WTC11 (cell line): ENCODE measurements around the gene OR11H7.

Source experiments
- CREB1 ChIP-seq: sonication (generic); formaldehyde crosslinking; IDR thresholded peaks from 2 replicates; pipeline ENCODE4 v1.8.0; 2023; ENCODE audit warnings: mild to moderate bottlenecking, missing genetic modification reagents
- FOXK1 ChIP-seq: sonication (generic); formaldehyde crosslinking; IDR thresholded peaks from 2 replicates; pipeline ENCODE4 v1.8.0; 2022; ENCODE audit warnings: mild to moderate bottlenecking, moderate library complexity, missing genetic modification reagents
- IRF2 ChIP-seq: sonication (generic); formaldehyde crosslinking; IDR thresholded peaks from 2 replicates; pipeline ENCODE4 v1.8.0; 2022; ENCODE audit warnings: low read depth, missing genetic modification reagents, borderline replicate concordance
- SMAD3 ChIP-seq: sonication (generic); formaldehyde crosslinking; IDR thresholded peaks from 2 replicates; pipeline ENCODE4 v1.8.0; 2022; ENCODE audit warnings: missing genetic modification reagents, mild to moderate bottlenecking, borderline replicate concordance
- SP1 ChIP-seq: sonication (generic); formaldehyde crosslinking; conservative IDR thresholded peaks from 2 replicates; pipeline ENCODE4 v1.8.1; 2022; ENCODE audit warnings: missing genetic modification reagents
- TEAD4 ChIP-seq: sonication (generic); formaldehyde crosslinking; IDR thresholded peaks from 2 replicates; pipeline ENCODE4 v1.8.0; 2022; ENCODE audit warnings: mild to moderate bottlenecking, missing genetic modification reagents
- ZNF232 ChIP-seq: sonication (generic); formaldehyde crosslinking; IDR thresholded peaks from 2 replicates; pipeline ENCODE4 v1.8.0; 2022; ENCODE audit warnings: mild to moderate bottlenecking, missing genetic modification reagents
- ZNF263 ChIP-seq: sonication (generic); formaldehyde crosslinking; IDR thresholded peaks from 2 replicates; pipeline ENCODE4 v1.8.1; 2022; ENCODE audit warnings: low read depth, mild to moderate bottlenecking, moderate library complexity, missing genetic modification reagents
- TF ChIP-seq, protein P1 (sequence below): fragments of 200-600 bp; IDR thresholded peaks from 2 replicates; pipeline ENCODE4 v1.8.0; 2022; ENCODE audit warnings: antibody characterized with exemption
- TF ChIP-seq, protein P2 (sequence below): sonication (generic); formaldehyde crosslinking; IDR thresholded peaks from 2 replicates; pipeline ENCODE4 v1.8.1; 2022; ENCODE audit warnings: mild to moderate bottlenecking, moderate library complexity, missing genetic modification reagents
- TF ChIP-seq, protein P3 (sequence below): sonication (generic); formaldehyde crosslinking; IDR thresholded peaks from 2 replicates; pipeline ENCODE4 v1.8.0; 2022; ENCODE audit warnings: mild to moderate bottlenecking, missing genetic modification reagents

DNA sequence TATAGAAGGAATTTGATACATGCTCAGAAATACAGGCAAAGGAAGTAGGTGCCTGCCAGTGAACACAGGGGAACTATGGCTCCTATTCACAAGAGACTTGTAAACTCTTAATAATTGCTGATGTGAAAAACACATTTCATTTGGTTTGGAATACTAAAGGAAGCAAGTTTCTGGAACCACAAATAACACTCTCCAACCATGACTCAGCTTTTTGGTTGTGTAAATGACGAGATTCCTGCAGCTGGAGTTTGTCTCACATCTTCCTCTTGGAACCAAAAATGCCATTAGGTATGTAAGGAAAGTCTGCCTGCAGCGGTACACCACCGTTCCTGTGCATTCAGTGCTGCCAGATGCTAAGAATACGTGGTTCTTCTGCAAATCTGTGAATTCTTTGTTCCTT lies 9.7 kb upstream of the OR11H7 start:
- TF ChIP-seq, protein P1, sequence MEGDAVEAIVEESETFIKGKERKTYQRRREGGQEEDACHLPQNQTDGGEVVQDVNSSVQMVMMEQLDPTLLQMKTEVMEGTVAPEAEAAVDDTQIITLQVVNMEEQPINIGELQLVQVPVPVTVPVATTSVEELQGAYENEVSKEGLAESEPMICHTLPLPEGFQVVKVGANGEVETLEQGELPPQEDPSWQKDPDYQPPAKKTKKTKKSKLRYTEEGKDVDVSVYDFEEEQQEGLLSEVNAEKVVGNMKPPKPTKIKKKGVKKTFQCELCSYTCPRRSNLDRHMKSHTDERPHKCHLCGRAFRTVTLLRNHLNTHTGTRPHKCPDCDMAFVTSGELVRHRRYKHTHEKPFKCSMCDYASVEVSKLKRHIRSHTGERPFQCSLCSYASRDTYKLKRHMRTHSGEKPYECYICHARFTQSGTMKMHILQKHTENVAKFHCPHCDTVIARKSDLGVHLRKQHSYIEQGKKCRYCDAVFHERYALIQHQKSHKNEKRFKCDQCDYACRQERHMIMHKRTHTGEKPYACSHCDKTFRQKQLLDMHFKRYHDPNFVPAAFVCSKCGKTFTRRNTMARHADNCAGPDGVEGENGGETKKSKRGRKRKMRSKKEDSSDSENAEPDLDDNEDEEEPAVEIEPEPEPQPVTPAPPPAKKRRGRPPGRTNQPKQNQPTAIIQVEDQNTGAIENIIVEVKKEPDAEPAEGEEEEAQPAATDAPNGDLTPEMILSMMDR: no peak
- TF ChIP-seq FOXK1 (CRISPR knock-in tag) (no peak), TEAD4 (no peak), SMAD3 (CRISPR knock-in tag) (no peak), ZNF232 (CRISPR knock-in tag) (no peak), ZNF263 (CRISPR knock-in tag) (no peak), IRF2 (CRISPR knock-in tag) (no peak), CREB1 (CRISPR knock-in tag) (no peak), SP1 (CRISPR knock-in tag) (no peak)
- TF ChIP-seq, protein P2, sequence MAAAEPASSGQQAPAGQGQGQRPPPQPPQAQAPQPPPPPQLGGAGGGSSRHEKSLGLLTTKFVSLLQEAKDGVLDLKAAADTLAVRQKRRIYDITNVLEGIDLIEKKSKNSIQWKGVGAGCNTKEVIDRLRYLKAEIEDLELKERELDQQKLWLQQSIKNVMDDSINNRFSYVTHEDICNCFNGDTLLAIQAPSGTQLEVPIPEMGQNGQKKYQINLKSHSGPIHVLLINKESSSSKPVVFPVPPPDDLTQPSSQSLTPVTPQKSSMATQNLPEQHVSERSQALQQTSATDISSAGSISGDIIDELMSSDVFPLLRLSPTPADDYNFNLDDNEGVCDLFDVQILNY (CRISPR knock-in tag): no peak
- TF ChIP-seq, protein P3, sequence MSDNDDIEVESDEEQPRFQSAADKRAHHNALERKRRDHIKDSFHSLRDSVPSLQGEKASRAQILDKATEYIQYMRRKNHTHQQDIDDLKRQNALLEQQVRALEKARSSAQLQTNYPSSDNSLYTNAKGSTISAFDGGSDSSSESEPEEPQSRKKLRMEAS (CRISPR knock-in tag): no peak
